ENCODE results near the gene FUCA2.

DNA sequence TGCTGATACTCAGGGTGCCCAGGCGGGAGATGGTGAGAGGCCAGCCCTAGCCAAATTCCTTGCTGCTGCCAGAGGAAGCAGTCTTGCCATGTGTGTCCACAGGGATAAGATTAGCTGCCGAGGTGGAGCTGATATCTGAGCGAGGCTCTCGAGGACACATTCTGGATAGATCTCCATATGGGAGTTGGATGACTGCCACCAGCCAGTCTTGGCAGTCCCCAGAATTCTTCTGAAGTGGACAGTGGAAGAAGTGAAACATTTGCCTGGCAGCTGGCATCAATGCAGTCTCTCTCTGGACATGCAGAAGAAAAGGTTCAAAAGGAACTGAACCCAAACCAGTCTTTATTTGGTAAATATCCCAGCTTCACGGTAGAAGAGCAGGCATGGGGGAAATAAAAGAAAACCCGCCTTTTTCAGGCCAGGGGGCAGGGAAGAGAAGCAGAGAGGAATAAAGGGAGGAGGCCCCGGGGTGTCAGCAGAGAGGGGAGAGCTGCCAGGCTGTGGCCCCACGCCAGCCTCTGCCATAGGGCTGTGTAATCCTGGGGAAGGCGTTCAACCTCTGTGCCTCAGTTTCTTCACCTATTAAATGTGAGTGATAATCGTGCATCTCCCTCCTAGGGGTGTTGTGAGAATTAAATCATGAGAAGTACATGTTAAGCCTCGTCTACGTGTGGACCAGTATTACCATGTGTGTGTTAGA lies 3.7 kb upstream of the FUCA2 start:
- no peak for TF ChIP-seq POLR2A (IDR thresholded peaks at IDR 0.05)
- TF ChIP-seq, protein P1, sequence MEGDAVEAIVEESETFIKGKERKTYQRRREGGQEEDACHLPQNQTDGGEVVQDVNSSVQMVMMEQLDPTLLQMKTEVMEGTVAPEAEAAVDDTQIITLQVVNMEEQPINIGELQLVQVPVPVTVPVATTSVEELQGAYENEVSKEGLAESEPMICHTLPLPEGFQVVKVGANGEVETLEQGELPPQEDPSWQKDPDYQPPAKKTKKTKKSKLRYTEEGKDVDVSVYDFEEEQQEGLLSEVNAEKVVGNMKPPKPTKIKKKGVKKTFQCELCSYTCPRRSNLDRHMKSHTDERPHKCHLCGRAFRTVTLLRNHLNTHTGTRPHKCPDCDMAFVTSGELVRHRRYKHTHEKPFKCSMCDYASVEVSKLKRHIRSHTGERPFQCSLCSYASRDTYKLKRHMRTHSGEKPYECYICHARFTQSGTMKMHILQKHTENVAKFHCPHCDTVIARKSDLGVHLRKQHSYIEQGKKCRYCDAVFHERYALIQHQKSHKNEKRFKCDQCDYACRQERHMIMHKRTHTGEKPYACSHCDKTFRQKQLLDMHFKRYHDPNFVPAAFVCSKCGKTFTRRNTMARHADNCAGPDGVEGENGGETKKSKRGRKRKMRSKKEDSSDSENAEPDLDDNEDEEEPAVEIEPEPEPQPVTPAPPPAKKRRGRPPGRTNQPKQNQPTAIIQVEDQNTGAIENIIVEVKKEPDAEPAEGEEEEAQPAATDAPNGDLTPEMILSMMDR (IDR thresholded peaks at IDR 0.05), result no peak
